Neuronal stem cell (in vitro differentiated cells): Measurements from ENCODE around the gene RUFY2.

Source experiments
- DNase-seq: peaks from one replicate; pipeline ENCODE4 v3.0.0-alpha.2; 2013; ENCODE audit warnings: low spot score
- H2AFZ ChIP-seq: one replicate; pipeline ENCODE4 v1.6.1; 2013; ENCODE audit warnings: mild to moderate bottlenecking, low read length, inconsistent platforms
- H2AK5ac ChIP-seq: 2 replicates; pipeline ENCODE4 v1.6.1; 2013; ENCODE audit warnings: low read depth, mild to moderate bottlenecking, inconsistent platforms, low read length, moderate library complexity, mixed read lengths
- H2BK120ac ChIP-seq: 2 replicates; pipeline ENCODE4 v1.6.1; 2013; ENCODE audit warnings: low read depth, mild to moderate bottlenecking, inconsistent platforms, low read length, moderate library complexity, mixed read lengths
- H2BK12ac ChIP-seq: one replicate; pipeline ENCODE4 v1.6.1; 2013; ENCODE audit warnings: low read length, inconsistent platforms
- H2BK15ac ChIP-seq: 2 replicates; pipeline ENCODE4 v1.6.1; 2013; ENCODE audit warnings: mild to moderate bottlenecking, low read length, inconsistent platforms, mixed read lengths
- H2BK5ac ChIP-seq: one replicate; pipeline ENCODE4 v1.6.1; 2013; ENCODE audit warnings: inconsistent platforms, mild to moderate bottlenecking, low read length, moderate library complexity
- H3K14ac ChIP-seq: one replicate; pipeline ENCODE4 v1.6.1; 2013; ENCODE audit warnings: low read length, inconsistent platforms
- H3K18ac ChIP-seq: 2 replicates; pipeline ENCODE4 v1.6.1; 2013; ENCODE audit warnings: low read length, inconsistent platforms
- H3K23ac ChIP-seq: 2 replicates; pipeline ENCODE4 v1.6.1; 2013; ENCODE audit warnings: low read depth, mild to moderate bottlenecking, mixed read lengths, low read length, inconsistent platforms; ENCODE audit not compliant: poor library complexity
- H3K27ac ChIP-seq: replicated peaks from 3 replicates; pipeline ENCODE4 v1.5.1; 2013; ENCODE audit warnings: low read length, inconsistent platforms
- H3K27me3 ChIP-seq, 3 experiments: 2 replicates each; pipeline ENCODE4 v1.6.1; 2013; ENCODE audit warnings: low read length in 3 of 3, mild to moderate bottlenecking in 2 of 3, inconsistent platforms in 1 of 3, low read depth in 1 of 3, mixed read lengths in 1 of 3, moderate library complexity in 1 of 3; ENCODE audit not compliant: control insufficient read depth in 3 of 3, insufficient read depth in 3 of 3
- H3K36me3 ChIP-seq, 2 donors: replicated peaks in 1 of 2; 2 replicates each; pipeline ENCODE4 v1.6.1; 2013; ENCODE audit warnings: low read length in 2 of 2; ENCODE audit not compliant: control insufficient read depth in 2 of 2, insufficient read depth in 2 of 2
- H3K4ac ChIP-seq: 2 replicates; pipeline ENCODE4 v1.6.1; 2013; ENCODE audit warnings: inconsistent platforms, mild to moderate bottlenecking, low read length, moderate library complexity
- H3K4me1 ChIP-seq, 2 donors: 1 replicate in 1 of 2; 2 replicates in 1 of 2; pipeline ENCODE4 v1.6.1; 2013; ENCODE audit warnings: low read length in 2 of 2, low read depth in 1 of 2; ENCODE audit not compliant: control insufficient read depth in 2 of 2, insufficient read depth in 1 of 2
- H3K4me2 ChIP-seq: one replicate; pipeline ENCODE4 v1.6.1; 2013; ENCODE audit warnings: mild to moderate bottlenecking, low read length, inconsistent platforms; ENCODE audit not compliant: insufficient read depth, poor library complexity, severe bottlenecking
- H3K4me3 ChIP-seq, 2 donors: 2 replicates each; pipeline ENCODE4 v1.5.1; 2013; ENCODE audit warnings: low read length in 2 of 2, mild to moderate bottlenecking in 2 of 2, inconsistent platforms in 1 of 2, moderate library complexity in 1 of 2
- H3K79me1 ChIP-seq: one replicate; pipeline ENCODE4 v1.6.1; 2013; ENCODE audit warnings: low read depth, mild to moderate bottlenecking, inconsistent platforms, low read length, moderate library complexity
- H3K9ac ChIP-seq: one replicate; pipeline ENCODE4 v1.6.1; 2013; ENCODE audit warnings: mild to moderate bottlenecking, low read depth, low read length, inconsistent platforms; ENCODE audit not compliant: poor library complexity
- H3K9me3 ChIP-seq, 2 donors: replicated peaks in 1 of 2; 2 replicates each; pipeline versions ENCODE3 to v1.6.1; 2013; ENCODE audit warnings: low read length in 2 of 2, mild to moderate bottlenecking in 2 of 2, inconsistent platforms in 1 of 2, low read depth in 1 of 2, mixed read lengths in 1 of 2, moderate library complexity in 1 of 2; ENCODE audit not compliant: control insufficient read depth in 2 of 2, insufficient read depth in 1 of 2
- H4K8ac ChIP-seq: one replicate; pipeline ENCODE4 v1.6.1; 2013; ENCODE audit warnings: low read depth, mild to moderate bottlenecking, inconsistent platforms, low read length, moderate library complexity
- H4K91ac ChIP-seq: one replicate; pipeline ENCODE4 v1.6.1; 2013; ENCODE audit warnings: low read length, low read depth, mild to moderate bottlenecking, inconsistent platforms; ENCODE audit not compliant: poor library complexity
- WGBS, 2 donors: extraction: QIAGEN DNeasy Blood & Tissue Kit; methylation state at CpG; one replicate each; pipeline ENCODE4 v1.1.7; 2013; ENCODE audit warnings: missing lambda C conversion rate in 2 of 2, mixed read lengths in 1 of 2; ENCODE audit not compliant: insufficient read length in 2 of 2, insufficient replicate concordance in 1 of 2; ENCODE audit errors: extremely low coverage in 2 of 2; 5-methylcytosine and 5-hydroxymethylcytosine counted together

RUFY2 gene

DNA sequence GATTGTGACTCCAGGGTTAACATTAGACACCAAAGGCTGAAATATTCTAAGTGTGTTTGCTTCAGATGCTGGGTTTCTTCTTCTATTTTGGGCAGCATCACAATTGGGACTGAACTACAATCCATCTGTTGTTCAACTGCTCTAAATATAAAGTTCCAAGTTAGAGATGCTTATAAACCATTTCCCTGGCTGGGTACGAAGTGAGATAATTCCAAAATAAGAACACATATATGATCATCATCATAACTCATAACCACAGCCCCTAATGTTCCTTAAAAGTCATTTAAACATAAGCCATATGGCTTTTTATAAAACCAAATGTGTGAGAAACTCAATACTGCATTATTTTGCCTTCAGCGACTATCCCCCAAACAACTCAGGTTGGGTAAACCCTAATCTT is 35.9 kb upstream of the RUFY2 start:
- Histone ChIP-seq H3K36me3 (peaks cover 7 to 74% of the 10 kb centered on the region in 2 donors), H3K4me1 (no peaks in the 10 kb centered on the region)
- WGBS, 2 donors: no CpG with 5 or more reads among the region's 2 CpGs

DNA sequence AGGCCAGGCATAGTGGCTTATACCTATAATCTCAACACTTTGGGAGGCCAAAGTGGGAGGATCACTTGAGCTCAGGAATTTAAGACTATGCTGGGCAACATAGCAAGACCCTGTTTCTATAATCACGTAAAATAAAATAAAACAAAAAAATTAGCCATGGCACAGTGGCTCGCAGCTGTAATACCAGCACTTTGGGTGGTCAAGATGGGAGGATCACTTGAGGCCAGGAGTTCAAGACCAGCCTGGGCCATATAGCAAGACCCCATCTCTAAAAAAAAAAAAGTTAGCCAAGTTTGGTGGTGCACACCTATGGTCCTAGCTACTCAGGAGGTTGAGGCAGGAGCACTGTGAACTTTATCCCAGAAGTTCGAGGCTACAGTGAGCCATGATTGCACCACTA is 33.8 kb upstream of the RUFY2 start:
- Histone ChIP-seq H2BK12ac (no peak overlapping the region), H3K4me1 (no peaks in the 10 kb centered on the region), H2BK120ac (no peak overlapping the region), H2AK5ac (no peak overlapping the region), H3K27me3 (no peaks in the 10 kb centered on the region), H3K4me3 (no peak overlapping the region), H3K14ac (no peak overlapping the region), H2BK15ac (no peak overlapping the region), H4K8ac (no peak overlapping the region), H3K4ac (no peak overlapping the region), H2BK5ac (no peak overlapping the region), H3K4me2 (no peak overlapping the region), H3K27ac (no peak overlapping the region), H3K9me3 (no peaks in the 10 kb centered on the region), H3K18ac (no peak overlapping the region), H3K79me1 (no peaks in the 10 kb centered on the region), H3K9ac (no peak overlapping the region), H3K36me3 (peaks cover 4 to 77% of the 10 kb centered on the region in 2 donors), H3K23ac (no peak overlapping the region), H2AFZ (no peak overlapping the region), H4K91ac (no peak overlapping the region)
- WGBS, 2 donors: no CpG with 5 or more reads among the region's 3 CpGs
- no peak for DNase-seq

More for the DNA sequence above, 35.9 kb upstream of the RUFY2 start:
- no peak overlapping the region for H3K23ac ChIP-seq
- no peak overlapping the region for H2BK5ac ChIP-seq
- no peak overlapping the region for H4K91ac ChIP-seq
- H3K4me2 ChIP-seq: no peak overlapping the region
- no peak overlapping the region for H2AK5ac ChIP-seq
- H2BK12ac ChIP-seq: no peak overlapping the region
- H3K18ac ChIP-seq: no peak overlapping the region
- H3K14ac ChIP-seq: no peak overlapping the region
- no peak overlapping the region for H2AFZ ChIP-seq
- no peaks in the 10 kb centered on the region for H3K27me3 ChIP-seq
- no peaks in the 10 kb centered on the region for H3K79me1 ChIP-seq
- H4K8ac ChIP-seq: no peak overlapping the region
- no peak overlapping the region for H3K4ac ChIP-seq
- no peak overlapping the region for H3K4me3 ChIP-seq
- no peak overlapping the region for H3K9ac ChIP-seq
- no peak overlapping the region for H2BK120ac ChIP-seq
- H3K27ac ChIP-seq: no peak overlapping the region
- no peak for DNase-seq
- H2BK15ac ChIP-seq: no peak overlapping the region
- no peaks in the 10 kb centered on the region for H3K9me3 ChIP-seq

DNA sequence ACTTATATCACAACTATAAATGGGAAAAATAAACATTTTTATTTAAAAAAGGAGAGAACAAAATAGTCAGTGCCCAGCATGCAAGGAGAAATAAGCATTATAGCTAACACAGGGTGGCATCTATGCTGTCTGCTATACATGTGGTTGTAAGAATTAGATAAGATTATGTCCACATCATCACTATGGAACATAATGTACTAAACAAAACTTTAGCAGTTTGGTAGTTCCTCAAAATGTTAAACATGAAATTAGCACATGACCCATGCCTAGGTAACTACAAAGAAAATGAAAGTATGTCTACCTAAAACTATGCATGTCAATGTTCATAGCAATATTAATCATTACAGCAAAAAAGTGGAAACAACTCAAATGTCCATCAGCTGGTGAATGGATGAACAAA is 28.7 kb upstream of the RUFY2 start:
- H3K14ac ChIP-seq: no peak overlapping the region
- no peaks in the 10 kb centered on the region for H3K27me3 ChIP-seq
- H2AK5ac ChIP-seq: no peak overlapping the region
- no peak overlapping the region for H3K23ac ChIP-seq
- no peak for DNase-seq
- no peaks in the 10 kb centered on the region for H3K79me1 ChIP-seq
- H3K27ac ChIP-seq: no peak overlapping the region
- no peak overlapping the region for H3K18ac ChIP-seq
- peaks cover 0 to 1% of the 10 kb centered on the region in 2 donors for H3K9me3 ChIP-seq
- no peak overlapping the region for H2BK120ac ChIP-seq
- H2BK5ac ChIP-seq: no peak overlapping the region
- peaks cover 10 to 83% of the 10 kb centered on the region in 2 donors for H3K36me3 ChIP-seq
- no peak overlapping the region for H2BK15ac ChIP-seq
- no peak overlapping the region for H4K8ac ChIP-seq
- H2AFZ ChIP-seq: no peak overlapping the region
- no peak overlapping the region for H3K4ac ChIP-seq
- no peak overlapping the region for H2BK12ac ChIP-seq
- H3K9ac ChIP-seq: no peak overlapping the region
- no peak overlapping the region for H3K4me3 ChIP-seq
- H3K4me2 ChIP-seq: no peak overlapping the region
- no peaks in the 10 kb centered on the region for H3K4me1 ChIP-seq
- H4K91ac ChIP-seq: no peak overlapping the region

DNA sequence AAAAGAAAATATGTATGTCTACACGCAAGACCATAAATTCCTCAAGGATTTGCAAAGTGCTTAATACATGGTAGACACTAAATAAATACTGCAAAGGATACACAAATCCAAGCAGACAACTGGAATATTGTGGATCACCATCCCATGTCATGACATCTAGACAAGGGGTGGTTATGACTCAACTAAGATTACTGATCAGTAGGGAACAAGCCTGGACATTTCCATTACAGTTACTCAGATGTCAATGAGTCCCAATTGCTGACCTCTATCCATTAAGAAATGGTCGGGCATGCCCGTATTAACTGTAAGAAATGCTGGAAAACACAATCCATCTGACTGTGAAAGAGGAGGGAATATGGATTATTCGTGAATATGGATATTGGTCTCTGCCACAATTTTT is 27.6 kb upstream of the RUFY2 start:
- Histone ChIP-seq H3K27me3 (no peaks in the 10 kb centered on the region), H3K14ac (no peak overlapping the region), H3K4ac (no peak overlapping the region), H4K91ac (no peak overlapping the region), H3K4me3 (no peak overlapping the region), H2BK120ac (no peak overlapping the region), H2BK15ac (no peak overlapping the region), H3K4me2 (no peak overlapping the region), H3K9me3 (peaks cover 1 to 3% of the 10 kb centered on the region in 2 donors), H3K18ac (no peak overlapping the region), H2BK5ac (no peak overlapping the region), H3K4me1 (no peaks in the 10 kb centered on the region), H3K27ac (no peak overlapping the region), H2AK5ac (no peak overlapping the region), H3K79me1 (no peaks in the 10 kb centered on the region), H2BK12ac (no peak overlapping the region), H2AFZ (no peak overlapping the region), H3K23ac (no peak overlapping the region), H3K9ac (no peak overlapping the region), H3K36me3 (peaks cover 10 to 84% of the 10 kb centered on the region in 2 donors), H4K8ac (no peak overlapping the region)
- no CpG with 5 or more reads among the region's 4 CpGs for WGBS, 2 donors
- no peak for DNase-seq
